ENCODE data around the gene CD86. TPM values are rescaled to one million over a fixed set of nuclear protein-coding genes. Genes with fewer than 3 reads are reported as not detected.
A peak's percentile ranks its signal among the peaks of the same experiment; 100 is the strongest.

Gene CD86
- polyA plus RNA-seq, 3 donors = 1.7 to 2.5 (median 2.0) TPM

- DNase-seq (ENCODE audit: low read depth in 3 of 3, low spot score in 2 of 3) = no peak
These were observed 36.6 kb downstream of the CD86 start for GRCh38 chr3:122091602-122092295.

- no peak for DNase-seq (ENCODE audit: low read depth in 3 of 3, low spot score in 2 of 3)
These were observed 37.5 kb downstream of the CD86 start for GRCh38 chr3:122092460-122093165.

- DNase-seq (ENCODE audit: low read depth in 3 of 3, low spot score in 2 of 3) = no peak
These were observed 39.0 kb downstream of the CD86 start for GRCh38 chr3:122094125-122094524.

DNA sequence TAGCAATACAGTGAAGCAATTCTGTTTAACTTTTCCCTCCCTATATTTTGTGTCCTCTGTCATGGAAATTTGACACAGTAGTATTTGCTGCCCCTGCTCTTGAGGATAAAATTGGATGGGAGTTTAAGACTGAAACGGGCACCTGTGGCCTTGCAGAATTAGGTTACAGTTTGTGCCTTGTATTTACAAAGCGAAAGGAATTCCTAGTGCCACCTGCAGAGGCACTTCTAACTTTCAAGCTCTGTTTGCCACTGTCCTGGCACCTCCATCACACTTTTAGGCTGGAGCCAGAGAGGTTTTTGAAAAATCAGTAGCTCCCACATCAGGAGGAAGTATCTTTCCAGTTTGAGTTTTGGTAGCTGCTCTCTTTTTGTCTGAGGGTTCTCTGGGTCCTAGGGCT is 39.5 kb downstream of the CD86 start:
- no peak for DNase-seq (ENCODE audit: low read depth in 3 of 3, low spot score in 2 of 3)

DNA sequence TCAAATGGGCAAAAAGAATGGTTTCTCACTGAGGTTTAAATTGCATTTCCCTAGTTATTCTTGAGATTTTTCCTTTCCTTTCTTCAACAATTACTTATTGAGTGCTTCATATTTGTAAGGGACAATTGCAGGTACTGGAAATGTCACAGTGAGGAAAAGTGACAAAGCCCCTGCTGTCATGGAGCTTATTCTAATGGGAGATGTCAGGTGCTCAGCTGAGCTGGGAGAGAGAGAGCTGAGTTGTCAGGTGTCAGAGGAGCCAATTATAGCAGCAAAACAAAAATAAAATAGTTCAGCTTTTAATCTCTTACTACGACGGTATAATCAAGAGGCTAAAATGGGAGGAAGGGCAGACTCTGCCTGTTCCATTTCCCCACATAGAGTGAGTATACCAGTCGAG is 42.0 kb downstream of the CD86 start:
- DNase-seq (ENCODE audit: low read depth in 3 of 3, low spot score in 2 of 3) = no peak

- no peak for DNase-seq (ENCODE audit: low read depth in 3 of 3, low spot score in 2 of 3)
These were observed 43.4 kb downstream of the CD86 start for GRCh38 chr3:122098611-122099010.

- no peak for DNase-seq (ENCODE audit: low read depth in 3 of 3, low spot score in 2 of 3)
These were observed 44.1 kb downstream of the CD86 start for GRCh38 chr3:122099255-122099654.

DNA sequence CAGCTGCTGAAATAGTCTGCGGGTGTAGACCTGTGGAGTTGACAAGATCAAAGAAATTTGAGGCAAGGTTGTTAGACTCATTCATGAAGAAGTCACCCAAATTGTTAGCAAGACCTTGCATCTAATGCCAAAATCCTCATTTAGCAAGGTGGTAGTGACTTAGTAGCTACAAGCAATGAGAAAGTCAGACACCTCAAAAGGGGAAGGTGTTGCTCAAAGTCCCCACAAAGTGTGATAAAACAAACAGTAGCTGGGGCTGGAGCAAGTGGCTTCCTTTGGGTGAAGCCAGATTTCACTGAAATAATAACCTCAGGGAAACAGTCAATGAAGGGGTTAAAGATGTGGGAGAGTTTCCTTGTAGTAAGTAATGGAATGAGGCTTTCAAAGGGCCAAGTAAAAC is 44.9 kb downstream of the CD86 start:
- DNase-seq (ENCODE audit: low read depth in 3 of 3, low spot score in 2 of 3) = no peak

- DNase-seq (ENCODE audit: low read depth in 3 of 3, low spot score in 2 of 3) = no peak
These were observed 45.7 kb downstream of the CD86 start for GRCh38 chr3:122100591-122101463.

GRCh38 chr3:122101646-122102045 is 46.5 kb downstream of the CD86 start:
- DNase-seq (ENCODE audit: low read depth in 3 of 3, low spot score in 2 of 3) = peak; percentile 52 to 60 (median 55)

DNA sequence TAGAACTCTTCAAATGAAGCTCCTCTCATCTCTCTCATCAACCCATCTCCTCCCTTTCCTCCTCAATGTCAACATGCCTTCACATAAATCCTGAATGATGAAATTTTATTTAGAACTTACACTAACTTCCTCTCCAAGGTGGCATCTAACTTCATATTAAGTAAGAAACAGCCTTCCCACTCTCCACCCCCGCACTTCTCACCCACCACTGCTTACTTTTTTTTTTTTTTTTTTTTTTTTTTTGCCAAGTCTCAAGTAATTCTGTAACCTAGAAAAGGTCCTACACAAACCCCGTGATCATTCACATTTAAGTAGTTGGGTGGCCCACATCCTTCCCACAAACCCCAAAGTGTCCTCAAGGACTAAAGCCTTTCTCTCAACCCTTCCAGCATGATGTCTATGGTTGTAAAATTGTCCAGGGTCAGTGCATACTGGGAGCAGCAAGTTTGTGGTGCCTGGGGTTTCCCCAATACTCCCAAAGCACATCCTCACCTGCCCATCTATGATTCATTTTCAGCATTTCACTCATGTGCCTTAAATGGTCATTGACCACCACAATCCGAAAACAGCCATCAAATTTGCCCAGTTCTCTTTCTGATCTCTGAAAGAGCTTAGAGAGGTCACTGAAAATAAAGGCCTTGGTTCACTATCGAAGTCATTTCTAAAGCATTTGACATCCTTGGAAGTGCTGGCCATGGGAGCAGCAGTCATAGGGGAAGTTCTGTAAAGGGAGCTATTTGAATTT is 47.2 kb downstream of the CD86 start:
- no peak for DNase-seq (ENCODE audit: low read depth in 3 of 3, low spot score in 2 of 3)

- no peak for DNase-seq (ENCODE audit: low read depth in 3 of 3, low spot score in 2 of 3)
These were observed 48.8 kb downstream of the CD86 start for GRCh38 chr3:122103821-122104514.

DNA sequence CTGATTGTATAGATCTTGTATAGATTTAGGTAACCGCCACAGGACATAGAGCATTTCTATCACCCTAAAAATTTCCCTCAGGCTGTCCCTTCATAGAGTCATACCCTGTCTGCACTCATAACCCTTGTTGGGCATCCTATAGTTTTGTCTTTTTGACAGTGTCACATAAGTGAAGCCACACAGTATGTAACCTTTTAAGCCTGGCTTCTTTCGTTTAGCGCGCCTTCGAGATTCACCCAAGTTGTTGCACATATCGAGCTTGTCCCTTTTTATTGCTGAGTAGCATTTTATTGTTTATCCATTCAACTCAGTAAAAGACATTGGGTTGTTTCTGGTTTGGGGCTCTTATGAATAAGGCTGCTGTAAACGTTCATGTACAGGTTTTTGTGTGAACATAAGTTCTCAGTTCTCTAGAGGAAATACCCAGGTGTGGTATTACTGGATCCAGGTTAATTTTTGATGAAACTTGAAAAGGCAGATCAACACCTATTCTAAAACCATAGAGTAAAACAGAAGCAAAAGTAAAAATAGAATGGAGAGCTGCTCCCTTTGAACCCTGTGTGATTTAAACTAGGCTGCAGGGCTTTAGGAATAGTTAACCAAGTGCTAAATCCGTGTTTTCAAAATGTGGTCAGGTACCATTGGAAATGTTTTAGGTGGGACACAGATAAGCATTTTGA is 49.5 kb downstream of the CD86 start:
- DNase-seq (ENCODE audit: low read depth in 3 of 3, low spot score in 2 of 3) = no peak

DNA sequence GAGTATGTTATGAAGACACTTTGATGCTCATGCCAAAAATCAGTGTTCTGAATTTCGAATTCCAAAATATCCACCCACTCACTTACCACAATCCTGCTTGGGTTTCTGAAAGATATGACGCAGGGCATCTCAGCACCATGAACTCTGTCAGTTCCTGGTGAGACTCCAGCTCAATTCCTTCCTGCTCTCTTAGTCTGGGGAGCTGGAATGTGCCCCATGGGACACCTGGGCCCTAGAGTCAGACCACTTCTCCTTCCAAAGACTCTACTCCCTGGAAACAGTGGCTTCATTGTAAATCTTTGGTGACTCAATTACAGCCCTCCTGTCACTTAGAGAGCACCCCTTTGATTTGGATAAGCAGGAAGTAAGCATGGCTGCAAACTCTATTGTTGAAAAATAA is 50.5 kb downstream of the CD86 start:
- DNase-seq (ENCODE audit: low read depth in 3 of 3, low spot score in 2 of 3) = no peak

DNA sequence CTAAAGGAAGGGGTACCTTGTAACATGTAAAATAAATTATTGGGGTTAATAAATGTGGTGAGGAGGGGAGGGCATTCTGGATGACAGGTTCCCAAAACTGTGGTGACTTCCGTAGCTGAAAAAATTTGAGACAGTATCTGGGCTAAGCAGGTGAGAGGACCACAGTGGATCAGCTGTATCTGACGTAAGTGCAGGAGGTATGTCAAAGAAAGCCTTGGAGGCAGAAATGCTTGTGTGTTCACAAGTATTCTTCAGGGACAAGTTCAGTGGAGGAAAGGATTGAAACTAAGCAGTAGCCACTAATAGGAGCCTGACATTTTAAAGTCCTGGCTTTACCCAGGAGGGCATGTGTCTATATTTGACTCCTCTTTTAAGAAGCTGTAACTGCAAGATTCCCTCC is 52.0 kb downstream of the CD86 start:
- DNase-seq (ENCODE audit: low read depth in 3 of 3, low spot score in 2 of 3) = no peak

GRCh38 chr3:122111974-122112373 is 56.8 kb downstream of the CD86 start:
- no peak for DNase-seq (ENCODE audit: low read depth in 3 of 3, low spot score in 2 of 3)

GRCh38 chr3:122112754-122113153 is 57.6 kb downstream of the CD86 start:
- no peak for DNase-seq (ENCODE audit: low read depth in 3 of 3, low spot score in 2 of 3)

GRCh38 chr3:122123850-122124249 is 68.7 kb downstream of the CD86 start:
- DNase-seq (ENCODE audit: low read depth in 3 of 3, low spot score in 2 of 3) = no peak

DNA sequence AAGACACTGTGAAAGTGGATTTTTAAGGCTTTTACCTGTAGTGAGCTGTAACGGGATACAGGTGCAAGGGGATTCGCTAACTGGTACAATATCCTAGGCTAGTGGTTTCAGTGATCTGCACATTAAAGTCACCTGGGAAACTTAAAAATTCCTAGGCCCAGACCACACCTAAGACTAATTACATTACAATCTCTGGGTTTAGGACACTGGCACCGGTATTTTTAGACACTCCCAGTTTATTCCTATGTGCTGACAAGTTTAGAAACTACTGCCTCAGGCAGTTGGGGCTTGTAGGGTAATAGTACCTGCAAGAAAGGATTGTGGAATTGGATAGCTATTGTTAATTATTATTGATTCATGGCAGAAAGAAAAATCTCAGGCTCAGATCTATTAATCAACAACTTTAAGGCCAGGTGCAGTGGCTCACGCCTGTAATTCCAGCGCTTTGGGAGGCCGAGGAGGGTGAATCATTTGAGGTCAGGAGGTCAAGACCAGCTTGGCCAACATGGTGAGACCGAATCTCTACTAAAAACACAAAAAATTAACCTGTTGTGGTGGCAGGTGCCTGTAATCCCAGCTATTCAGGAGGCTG is 77.9 kb downstream of the CD86 start:
- no peak for DNase-seq (ENCODE audit: low read depth in 3 of 3, low spot score in 2 of 3)
